ENCODE data around the gene DNAAF5.

DNA sequence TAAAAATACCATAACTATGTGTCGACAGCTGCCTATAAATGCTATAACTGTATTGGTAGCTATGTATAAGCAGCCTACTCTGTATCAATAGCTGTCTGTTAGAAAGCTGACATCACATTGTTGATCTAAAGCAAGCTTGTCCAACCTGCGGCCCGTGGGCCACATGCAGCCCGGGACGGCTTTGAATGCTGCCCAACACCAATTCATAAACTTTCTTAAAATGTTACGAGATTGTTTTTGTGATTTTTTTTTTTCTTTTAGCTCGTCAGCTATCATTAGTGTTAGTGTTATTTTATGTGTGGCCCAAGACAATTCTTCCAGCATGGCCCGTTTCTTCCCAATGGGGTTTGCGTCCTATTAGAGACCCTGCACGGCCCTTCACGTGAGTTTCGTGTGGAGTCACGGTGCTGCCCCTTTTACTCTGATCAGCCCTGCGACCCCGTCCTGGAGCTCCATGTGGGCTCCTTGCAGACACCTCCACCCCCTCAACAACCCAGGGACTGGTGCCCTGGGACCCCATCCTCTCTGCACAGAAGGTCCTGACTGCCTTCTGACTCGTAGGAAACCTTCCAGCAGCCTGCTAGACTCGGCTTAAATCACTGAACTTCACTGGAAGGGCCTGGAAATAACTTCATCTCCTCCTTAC, 5.1 kb downstream of the DNAAF5 start:
- TF ChIP-seq POLR2A (IDR thresholded peaks at IDR 0.05; ENCODE audit: low read depth, low read length) (no peak), RAD21 (IDR thresholded peaks at IDR 0.05; ENCODE audit: low read length) (no peak), RCOR1 (IDR thresholded peaks at IDR 0.05; ENCODE audit: insufficient replicate concordance, low read length) (no peak), MAFK (IDR thresholded peaks at IDR 0.05; ENCODE audit: low read depth, low read length) (no peak), CEBPB (IDR thresholded peaks at IDR 0.05; ENCODE audit: low read depth, low read length) (no peak), MAZ (IDR thresholded peaks at IDR 0.05; ENCODE audit: borderline replicate concordance, low read depth, low read length) (no peak), RFX5 (IDR thresholded peaks at IDR 0.05; ENCODE audit: low read depth, low read length) (no peak), FOS (IDR thresholded peaks at IDR 0.05; ENCODE audit: low read depth, low read length) (no peak)
- TF ChIP-seq, protein P1, sequence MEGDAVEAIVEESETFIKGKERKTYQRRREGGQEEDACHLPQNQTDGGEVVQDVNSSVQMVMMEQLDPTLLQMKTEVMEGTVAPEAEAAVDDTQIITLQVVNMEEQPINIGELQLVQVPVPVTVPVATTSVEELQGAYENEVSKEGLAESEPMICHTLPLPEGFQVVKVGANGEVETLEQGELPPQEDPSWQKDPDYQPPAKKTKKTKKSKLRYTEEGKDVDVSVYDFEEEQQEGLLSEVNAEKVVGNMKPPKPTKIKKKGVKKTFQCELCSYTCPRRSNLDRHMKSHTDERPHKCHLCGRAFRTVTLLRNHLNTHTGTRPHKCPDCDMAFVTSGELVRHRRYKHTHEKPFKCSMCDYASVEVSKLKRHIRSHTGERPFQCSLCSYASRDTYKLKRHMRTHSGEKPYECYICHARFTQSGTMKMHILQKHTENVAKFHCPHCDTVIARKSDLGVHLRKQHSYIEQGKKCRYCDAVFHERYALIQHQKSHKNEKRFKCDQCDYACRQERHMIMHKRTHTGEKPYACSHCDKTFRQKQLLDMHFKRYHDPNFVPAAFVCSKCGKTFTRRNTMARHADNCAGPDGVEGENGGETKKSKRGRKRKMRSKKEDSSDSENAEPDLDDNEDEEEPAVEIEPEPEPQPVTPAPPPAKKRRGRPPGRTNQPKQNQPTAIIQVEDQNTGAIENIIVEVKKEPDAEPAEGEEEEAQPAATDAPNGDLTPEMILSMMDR (conservative IDR thresholded peaks at IDR 0.05; ENCODE audit: low read depth, low read length), result no peak
- TF ChIP-seq, protein P2, sequence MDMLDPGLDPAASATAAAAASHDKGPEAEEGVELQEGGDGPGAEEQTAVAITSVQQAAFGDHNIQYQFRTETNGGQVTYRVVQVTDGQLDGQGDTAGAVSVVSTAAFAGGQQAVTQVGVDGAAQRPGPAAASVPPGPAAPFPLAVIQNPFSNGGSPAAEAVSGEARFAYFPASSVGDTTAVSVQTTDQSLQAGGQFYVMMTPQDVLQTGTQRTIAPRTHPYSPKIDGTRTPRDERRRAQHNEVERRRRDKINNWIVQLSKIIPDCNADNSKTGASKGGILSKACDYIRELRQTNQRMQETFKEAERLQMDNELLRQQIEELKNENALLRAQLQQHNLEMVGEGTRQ (IDR thresholded peaks at IDR 0.05; ENCODE audit: low read depth, low read length), result no peak
